NCI-H1092 treated with DMSO at 0.1 percent for 48 hours (cell line): Measurements from ENCODE around the gene SPINK5.
"Not testable (repeated sequence)": the region's sequence is repeated elsewhere in the genome, so short reads cannot be mapped to it uniquely, and the experiment has no call there.

Source experiments
- DNase-seq: peaks from one replicate; lab custom pipeline; 2025; lab: John Stamatoyannopoulos, UW

The SPINK5 gene

DNA sequence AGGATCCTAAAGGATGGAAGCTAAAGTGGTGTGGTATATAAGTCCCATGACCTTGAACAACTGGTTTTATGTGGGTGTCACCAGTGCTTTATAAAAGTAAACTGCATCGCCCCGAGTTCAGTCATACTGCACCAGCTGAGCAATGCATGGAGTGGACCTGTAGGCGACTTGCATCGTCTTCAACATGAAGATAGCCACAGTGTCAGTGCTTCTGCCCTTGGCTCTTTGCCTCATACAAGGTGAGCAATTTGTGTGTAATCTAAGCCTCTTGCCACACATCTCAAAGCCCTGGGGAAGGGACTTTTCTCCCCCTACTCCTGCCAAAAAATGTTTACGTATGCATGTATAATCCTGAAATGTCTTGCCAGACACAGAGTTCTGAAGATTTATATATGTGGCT is at the start of gene SPINK5:
SPINK5 (plus strand) TSS at position 120 of the 400 bp plus-strand sequence; CDS start at position 185, 65 bp downstream.
- no peak for DNase-seq

DNA sequence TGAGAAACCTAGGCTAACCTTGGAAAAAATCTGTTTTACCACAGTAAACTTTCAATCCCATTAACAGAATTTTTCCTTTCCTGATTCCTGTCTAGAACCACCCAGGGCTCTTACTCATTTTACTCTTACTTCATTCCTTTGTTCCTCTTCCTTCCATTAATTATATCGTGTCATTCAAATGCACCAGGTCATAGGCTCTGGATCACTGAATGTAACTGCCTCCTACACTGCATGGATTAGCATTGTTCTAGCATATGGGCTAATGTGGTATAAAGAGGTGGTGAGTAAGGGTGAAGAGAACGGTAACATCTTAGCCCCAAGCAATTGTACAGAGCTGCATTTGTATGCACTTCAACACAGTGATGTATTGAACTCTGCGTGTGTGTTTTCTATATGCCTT is 49.5 kb upstream of the SPINK5 start:
- DNase-seq = no peak

- DNase-seq = no peak
Observed at GRCh38 chr5:148020257-148020988, 43.4 kb upstream of the SPINK5 start.

GRCh38 chr5:148027505-148027904 is 36.3 kb upstream of the SPINK5 start:
- DNase-seq = no peak

GRCh38 chr5:148029131-148029530 is 34.6 kb upstream of the SPINK5 start:
- DNase-seq = no peak

DNA sequence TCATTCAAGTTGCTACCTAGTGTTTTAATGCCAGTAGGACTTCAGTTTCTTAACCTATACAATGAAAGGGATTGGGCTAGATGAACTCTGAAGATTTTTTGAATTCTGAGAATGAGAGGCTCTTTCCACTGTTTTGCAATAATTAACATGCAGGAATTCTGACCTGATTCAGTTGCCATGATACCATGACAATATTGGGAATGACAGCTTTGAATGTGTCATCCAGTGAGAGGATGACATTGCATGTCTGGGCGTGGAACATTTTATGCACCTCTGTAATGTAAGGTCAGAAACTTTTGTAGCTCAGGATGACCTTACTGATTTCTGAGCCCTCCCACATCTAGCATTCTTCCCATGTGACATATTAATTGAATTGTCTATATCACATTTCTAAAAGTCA is 30.6 kb upstream of the SPINK5 start:
- DNase-seq = no peak

DNA sequence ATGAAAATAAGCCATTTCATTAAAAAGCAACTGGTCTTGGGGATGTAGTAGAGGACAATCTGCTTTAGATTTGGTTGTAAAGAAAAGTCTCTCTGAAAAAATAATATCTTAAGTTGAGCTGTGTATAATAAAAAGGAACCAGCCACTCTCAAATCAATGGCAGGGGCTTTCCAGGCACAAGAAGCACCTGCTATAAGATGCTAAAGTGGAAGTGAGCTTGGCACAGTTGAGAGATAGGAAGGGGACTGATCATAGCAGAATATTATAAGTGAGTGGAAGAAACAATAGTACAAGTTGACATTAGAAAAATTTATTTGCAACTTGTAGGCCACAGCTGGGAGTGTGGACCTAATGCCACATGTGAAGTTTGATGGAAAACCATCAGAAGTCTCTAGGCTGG is 28.1 kb upstream of the SPINK5 start:
- no peak for DNase-seq

GRCh38 chr5:148042881-148043280 is 20.9 kb upstream of the SPINK5 start:
- no peak for DNase-seq

- no peak for DNase-seq
Observed at GRCh38 chr5:148043705-148044104, 20.1 kb upstream of the SPINK5 start.

GRCh38 chr5:148055160-148055559 is 8.6 kb upstream of the SPINK5 start:
- DNase-seq = not testable (repeated sequence)

DNA sequence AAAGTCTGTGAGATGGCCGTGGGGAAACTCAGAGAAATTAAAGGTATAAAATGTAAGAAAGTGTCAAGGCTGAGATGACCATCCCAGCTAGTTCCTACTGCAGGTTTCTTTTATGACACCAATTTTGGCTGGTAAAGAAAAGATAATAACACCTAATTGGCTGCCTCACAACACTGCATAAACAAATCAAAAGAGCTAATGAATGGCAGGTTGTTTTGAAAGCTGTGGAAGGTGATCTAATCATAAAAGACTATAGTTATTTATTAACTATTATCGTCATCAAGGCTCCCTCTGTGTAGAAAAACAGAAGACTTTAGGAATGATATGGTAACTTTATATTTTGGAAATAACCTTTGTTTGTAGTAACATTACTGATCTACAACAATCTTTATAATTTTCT is 3.5 kb upstream of the SPINK5 start:
- DNase-seq = no peak

DNA sequence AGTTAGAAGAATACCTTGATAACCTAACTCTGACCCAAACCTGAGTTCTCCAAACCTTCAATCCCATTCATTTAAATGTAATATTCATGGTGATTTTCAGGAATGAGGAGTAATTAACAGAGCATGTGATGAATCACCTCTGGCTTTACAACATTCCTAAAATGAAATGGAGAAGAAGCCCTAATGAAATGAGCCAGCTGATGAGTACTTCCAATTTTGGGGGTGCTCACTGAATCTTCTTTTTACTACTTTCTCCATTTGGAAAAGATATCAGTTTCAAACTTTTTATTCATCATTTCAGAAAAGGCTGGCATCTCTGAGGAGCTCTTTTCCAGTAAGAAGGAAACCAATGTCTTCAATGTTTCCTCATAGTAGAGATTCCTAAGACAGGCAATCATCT is 2.9 kb upstream of the SPINK5 start:
- no peak for DNase-seq

GRCh38 chr5:148070621-148071020 is 6.8 kb downstream of the SPINK5 start:
- DNase-seq = no peak

- no peak for DNase-seq
Observed at GRCh38 chr5:148072207-148072606, 8.4 kb downstream of the SPINK5 start.

DNA sequence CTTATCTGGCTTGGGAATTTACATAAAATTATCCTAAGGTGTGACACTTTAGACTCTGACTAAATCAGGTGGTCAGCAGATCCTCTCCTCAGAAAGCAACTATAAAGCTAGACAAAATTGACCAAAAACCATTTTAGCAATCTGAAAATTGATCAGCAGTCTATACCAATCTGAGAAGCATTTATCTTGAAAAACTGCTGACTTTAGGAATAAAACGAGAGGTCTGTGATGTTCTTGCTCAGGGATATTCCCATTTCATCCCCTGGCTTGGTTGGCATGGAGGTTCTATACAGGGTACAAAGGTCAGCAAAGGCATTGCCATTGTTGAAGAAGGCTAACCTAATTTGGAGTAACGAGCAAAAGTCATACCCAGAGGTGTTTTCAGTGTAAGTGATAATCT is 11.7 kb downstream of the SPINK5 start:
- DNase-seq = no peak

DNA sequence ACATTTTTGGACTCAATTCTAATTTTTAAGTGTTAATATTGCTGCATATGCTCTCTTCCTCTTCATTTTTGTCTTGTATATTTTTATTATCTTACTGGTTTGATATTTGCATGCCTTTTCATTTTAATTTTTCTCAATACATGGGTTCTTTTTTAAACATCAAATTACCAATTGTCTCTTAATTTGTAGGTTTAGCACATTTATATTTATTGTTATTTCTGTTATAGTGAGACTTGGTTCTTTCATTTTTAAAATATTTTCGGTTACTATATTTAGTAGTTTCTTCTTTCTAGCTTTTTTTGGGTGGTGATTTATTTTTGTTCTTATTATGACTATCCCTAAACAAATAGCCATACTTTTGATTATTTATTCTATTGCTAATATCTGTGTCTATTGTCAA is 19.4 kb downstream of the SPINK5 start:
- DNase-seq = no peak

DNA sequence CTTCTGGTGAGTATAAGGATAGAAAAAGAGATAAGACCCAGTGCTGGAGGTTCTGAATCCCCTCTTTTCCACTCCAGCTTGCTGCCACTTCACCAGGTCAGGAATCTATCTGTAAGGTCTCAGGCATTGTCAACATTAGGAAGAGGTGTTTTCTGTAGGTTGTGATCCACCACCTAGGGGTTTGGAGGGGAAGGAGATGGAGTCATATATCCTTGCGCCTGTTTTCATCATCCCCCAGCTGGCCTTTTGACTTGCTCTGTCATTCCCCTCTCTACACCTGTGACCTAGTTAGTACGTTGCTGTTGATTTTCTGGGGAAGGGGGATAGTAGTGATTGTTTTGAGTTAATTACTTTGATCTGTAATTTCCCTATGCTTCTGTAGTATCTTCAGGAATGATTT is 20.5 kb downstream of the SPINK5 start:
- no peak for DNase-seq

DNA sequence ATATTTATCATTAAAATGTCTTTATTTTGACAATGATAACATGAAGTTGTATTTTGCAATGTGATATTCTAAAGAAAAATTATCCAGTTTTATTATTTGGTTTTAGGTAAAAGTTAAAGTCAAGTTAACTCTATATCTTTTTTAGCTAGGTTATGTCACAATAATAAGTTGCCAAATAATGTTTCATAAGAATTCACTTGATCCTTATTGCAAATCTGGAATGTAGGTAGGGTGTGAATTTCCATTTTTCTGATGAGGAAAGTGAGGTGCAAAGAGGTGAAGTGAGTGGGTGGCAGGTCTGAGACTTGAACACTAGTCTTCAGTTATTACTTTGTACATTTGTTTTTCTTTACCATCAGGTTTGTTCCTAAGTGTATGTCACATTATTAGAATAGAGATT is 21.5 kb downstream of the SPINK5 start:
- no peak for DNase-seq

- DNase-seq = no peak
Observed at GRCh38 chr5:148085977-148086705, 22.4 kb downstream of the SPINK5 start.

DNA sequence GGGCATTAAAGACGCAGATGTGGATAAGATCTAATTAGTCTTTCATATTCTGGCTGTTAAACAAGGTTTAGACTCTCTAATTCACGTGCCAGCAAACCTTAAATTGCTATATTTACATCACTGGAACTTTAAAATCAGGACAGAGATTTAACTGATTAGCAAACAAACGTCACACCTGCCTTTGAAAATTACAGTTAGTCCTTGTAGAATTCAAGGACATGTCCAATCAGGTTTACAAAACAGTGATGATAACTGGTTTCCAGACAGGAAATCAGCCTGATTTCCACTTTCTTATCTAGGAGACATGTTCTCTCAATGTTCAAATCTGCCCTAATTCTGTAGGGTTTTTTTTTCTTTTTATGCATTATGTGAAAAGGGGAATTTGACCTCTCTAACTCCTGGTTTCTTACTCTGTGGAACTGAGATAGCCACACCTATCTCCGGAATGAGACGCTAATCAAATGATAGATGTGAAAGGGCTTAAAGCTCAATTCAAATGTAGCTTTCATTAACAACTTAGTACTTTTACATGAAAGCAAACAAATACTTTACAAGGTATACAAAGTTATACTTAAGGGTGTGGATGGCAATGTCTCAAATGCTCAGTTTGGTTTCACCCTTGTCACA is 26.5 kb downstream of the SPINK5 start:
- DNase-seq = no peak

DNA sequence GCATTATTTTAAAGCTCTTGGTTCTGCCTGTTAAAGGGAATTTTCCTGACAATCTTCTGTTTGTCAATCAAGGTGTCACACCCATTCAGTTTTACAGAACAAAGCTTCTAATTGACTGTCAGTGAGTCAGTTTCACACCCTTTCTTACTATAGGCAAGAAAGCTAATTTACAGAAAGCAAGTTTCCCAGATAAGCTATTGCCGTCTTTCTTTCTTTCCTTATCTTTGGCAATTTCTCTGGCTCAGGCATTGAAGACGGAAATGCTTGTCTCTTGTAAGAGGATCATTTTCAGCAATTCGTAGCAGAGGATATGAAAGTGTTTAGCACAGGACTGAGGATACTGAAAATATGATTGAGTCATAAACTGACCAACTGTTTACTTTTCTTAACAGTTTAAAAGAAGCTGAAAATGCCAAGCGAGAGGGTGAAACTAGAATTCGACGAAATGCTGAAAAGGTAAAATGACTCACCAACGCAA is 27.0 kb downstream of the SPINK5 start:
- no peak for DNase-seq

DNA sequence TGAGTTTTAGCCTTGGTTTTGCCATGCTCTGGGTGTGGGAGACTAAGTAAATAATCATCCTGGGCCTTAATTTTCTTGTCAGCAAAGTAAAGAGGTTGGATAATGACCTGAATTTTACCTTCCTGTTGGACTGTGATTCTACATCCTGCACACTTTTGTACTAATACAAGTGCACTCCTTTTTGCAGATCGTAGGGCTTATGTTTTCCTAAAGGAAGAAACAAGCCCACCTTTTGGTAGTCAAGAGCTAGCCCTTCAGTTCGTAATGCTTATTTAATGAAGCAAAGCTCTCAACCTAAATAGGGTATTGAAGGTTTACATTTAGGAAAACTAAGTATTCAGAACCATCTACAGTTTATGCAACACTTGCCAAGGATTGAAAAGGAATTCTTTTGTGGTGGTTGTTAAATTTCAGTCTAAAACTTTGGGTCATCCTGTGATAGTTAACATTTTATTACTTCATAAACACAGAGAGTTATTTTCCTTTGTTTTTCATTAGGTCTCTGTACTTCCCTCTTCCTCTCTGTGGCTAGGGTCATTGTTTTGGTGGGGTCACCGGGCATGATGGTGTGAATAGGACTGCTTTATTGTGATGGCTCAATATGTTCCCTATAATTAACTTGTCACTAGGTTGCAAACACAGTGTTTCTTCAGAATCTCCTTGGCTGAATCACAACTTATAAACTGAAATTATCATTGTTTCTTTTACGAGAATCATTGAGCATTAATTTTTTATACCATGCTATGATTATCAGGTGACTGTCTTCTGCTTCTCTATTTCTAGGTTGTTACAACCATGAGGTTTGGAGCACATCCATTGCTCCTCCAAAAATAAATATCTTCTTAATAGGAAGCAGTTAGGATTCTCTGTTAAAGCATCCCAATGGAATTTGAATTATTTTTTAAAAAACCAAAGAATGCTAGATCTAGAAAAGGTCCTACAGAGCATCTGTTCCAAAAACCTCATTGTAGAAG is 28.5 kb downstream of the SPINK5 start:
- DNase-seq = no peak
